ENCODE results near the gene ZBTB44.

Gene ZBTB44

DNA sequence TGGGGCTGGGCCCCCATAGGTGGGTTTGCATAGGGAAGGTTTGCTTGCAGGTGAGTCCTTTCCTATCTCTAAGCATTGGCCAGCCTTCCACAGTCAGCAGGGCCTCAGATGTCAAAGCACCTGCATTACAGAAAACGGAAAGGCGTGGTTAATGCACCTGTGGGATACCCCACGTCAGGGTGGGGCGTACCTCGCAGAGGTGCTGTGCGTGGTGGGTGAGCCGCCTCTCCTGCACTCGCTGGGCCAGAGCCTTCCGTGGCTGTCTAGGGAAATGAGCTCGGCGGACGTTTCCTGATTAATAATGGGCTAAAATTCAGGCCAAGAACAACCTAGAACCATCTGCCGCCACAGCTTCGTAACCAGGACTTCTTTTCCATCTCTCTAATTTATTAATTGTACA is 122.8 kb downstream of the ZBTB44 start:
- Histone ChIP-seq H3K36me3 (ENCODE audit: control insufficient read depth in 1 of 2, insufficient read depth in 2 of 2, low read length in 2 of 2) (no peaks in the 10 kb centered on the region), H3K4me1 (ENCODE audit: control insufficient read depth in 1 of 2, insufficient read depth in 2 of 2, low read length in 2 of 2) (no peaks in the 10 kb centered on the region), H3K27ac (ENCODE audit: low read length) (no peak overlapping the region), H3K27me3 (ENCODE audit: low read depth, low read length) (no peaks in the 10 kb centered on the region), H3K4me3 (ENCODE audit: low read depth in 1 of 2, low read length in 2 of 2) (no peak overlapping the region), H3K9me3 (ENCODE audit: control insufficient read depth in 1 of 2, low read length in 2 of 2) (no peaks in the 10 kb centered on the region)

DNA sequence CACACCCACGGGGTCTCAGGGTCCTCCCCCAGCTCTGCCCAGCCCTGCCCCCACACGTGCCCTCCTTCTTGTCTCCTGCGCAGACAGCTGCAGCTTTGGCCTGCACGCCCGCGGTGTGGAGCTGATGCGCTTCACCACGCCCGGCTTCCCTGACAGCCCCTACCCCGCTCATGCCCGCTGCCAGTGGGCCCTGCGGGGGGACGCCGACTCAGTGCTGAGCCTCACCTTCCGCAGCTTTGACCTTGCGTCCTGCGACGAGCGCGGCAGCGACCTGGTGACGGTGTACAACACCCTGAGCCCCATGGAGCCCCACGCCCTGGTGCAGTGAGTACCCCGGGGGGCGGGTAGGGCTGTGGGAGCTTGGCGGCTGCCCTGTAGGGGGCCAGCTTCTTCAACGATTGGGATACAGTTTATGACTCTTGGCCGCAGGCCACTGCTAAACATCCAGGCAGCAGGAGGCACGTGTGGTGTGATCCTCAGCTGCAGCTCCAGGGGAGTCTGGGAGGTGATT is 124.3 kb downstream of the ZBTB44 start:
- no peaks in the 10 kb centered on the region for H3K4me1 ChIP-seq (ENCODE audit: control insufficient read depth in 1 of 2, insufficient read depth in 2 of 2, low read length in 2 of 2)
- H3K9me3 ChIP-seq (ENCODE audit: control insufficient read depth in 1 of 2, low read length in 2 of 2), result no peaks in the 10 kb centered on the region
- H3K4me3 ChIP-seq (ENCODE audit: low read depth in 1 of 2, low read length in 2 of 2), result no peak overlapping the region
- peak overlapping the region; percentile 74 for H3K27ac ChIP-seq (ENCODE audit: low read length)
- H3K36me3 ChIP-seq (ENCODE audit: control insufficient read depth in 1 of 2, insufficient read depth in 2 of 2, low read length in 2 of 2), result no peaks in the 10 kb centered on the region
- H3K27me3 ChIP-seq (ENCODE audit: low read depth, low read length), result no peaks in the 10 kb centered on the region

DNA sequence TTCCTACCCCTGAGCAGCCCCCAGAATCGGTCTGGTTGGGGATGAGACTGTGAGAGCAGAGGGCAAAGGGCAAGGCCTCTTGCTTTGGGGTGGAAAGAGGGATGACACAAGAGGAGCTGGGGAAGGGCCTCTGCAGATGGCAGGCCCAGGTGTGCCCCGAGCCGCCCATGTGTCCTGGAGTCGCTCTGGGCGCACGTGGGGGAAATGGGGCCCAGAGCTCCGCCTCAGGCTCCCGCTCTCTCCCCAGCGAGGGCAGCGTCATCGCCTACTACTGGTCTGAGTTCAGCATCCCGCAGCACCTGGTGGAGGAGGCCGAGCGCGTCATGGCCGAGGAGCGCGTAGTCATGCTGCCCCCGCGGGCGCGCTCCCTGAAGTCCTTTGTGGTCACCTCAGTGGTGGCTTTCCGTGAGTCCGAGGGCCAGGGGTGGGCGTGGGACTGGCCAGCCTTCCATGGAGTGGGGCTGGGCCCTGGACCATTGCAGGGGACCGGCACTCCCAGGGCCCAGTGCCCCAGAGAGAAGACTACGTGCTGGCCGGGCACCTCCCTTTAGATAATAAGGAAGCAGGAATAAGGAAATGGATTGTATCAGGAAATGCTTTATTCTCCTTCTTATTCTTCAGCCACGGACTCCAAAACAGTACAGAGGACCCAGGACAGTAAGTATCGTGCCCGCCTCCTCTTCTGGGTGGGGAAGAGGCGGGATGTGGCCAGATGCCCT is 125.1 kb downstream of the ZBTB44 start:
- Histone ChIP-seq H3K36me3 (ENCODE audit: control insufficient read depth in 1 of 2, insufficient read depth in 2 of 2, low read length in 2 of 2) (no peaks in the 10 kb centered on the region), H3K4me3 (ENCODE audit: low read depth in 1 of 2, low read length in 2 of 2) (no peak overlapping the region), H3K27me3 (ENCODE audit: low read depth, low read length) (no peaks in the 10 kb centered on the region), H3K9me3 (ENCODE audit: control insufficient read depth in 1 of 2, low read length in 2 of 2) (no peaks in the 10 kb centered on the region), H3K4me1 (ENCODE audit: control insufficient read depth in 1 of 2, insufficient read depth in 2 of 2, low read length in 2 of 2) (no peaks in the 10 kb centered on the region), H3K27ac (ENCODE audit: low read length) (peak overlapping the region; percentile 74)

- Histone ChIP-seq H3K4me1 (ENCODE audit: control insufficient read depth in 1 of 2, insufficient read depth in 2 of 2, low read length in 2 of 2) (no peaks in the 10 kb centered on the region), H3K4me3 (ENCODE audit: low read depth in 1 of 2, low read length in 2 of 2) (no peak overlapping the region), H3K9me3 (ENCODE audit: control insufficient read depth in 1 of 2, low read length in 2 of 2) (no peaks in the 10 kb centered on the region), H3K36me3 (ENCODE audit: control insufficient read depth in 1 of 2, insufficient read depth in 2 of 2, low read length in 2 of 2) (no peaks in the 10 kb centered on the region), H3K27ac (ENCODE audit: low read length) (no peak overlapping the region), H3K27me3 (ENCODE audit: low read depth, low read length) (no peaks in the 10 kb centered on the region)
Observed at GRCh38 chr11:130188585-130189347, 126.0 kb downstream of the ZBTB44 start.

DNA sequence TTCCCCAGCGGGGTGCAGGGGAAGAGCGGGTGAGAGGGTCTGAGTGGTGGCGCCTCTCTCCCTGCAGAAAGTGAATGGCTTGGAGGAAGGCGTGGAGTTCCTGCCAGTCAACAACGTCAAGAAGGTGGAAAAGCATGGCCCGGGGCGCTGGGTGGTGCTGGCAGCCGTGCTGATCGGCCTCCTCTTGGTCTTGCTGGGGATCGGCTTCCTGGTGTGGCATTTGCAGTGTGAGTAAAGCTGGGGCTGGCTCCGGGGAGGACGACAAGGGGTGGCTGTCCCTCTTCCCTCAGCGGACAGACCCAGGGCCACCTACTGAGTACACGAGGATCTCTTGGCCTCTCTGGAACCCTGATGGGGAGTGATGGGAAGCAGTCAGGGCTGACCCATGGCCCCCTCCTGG is 126.7 kb downstream of the ZBTB44 start:
- H3K27me3 ChIP-seq (ENCODE audit: low read depth, low read length), result no peaks in the 10 kb centered on the region
- H3K4me1 ChIP-seq (ENCODE audit: control insufficient read depth in 1 of 2, insufficient read depth in 2 of 2, low read length in 2 of 2), result no peaks in the 10 kb centered on the region
- no peaks in the 10 kb centered on the region for H3K9me3 ChIP-seq (ENCODE audit: control insufficient read depth in 1 of 2, low read length in 2 of 2)
- H3K4me3 ChIP-seq (ENCODE audit: low read depth in 1 of 2, low read length in 2 of 2), result no peak overlapping the region
- no peaks in the 10 kb centered on the region for H3K36me3 ChIP-seq (ENCODE audit: control insufficient read depth in 1 of 2, insufficient read depth in 2 of 2, low read length in 2 of 2)
- H3K27ac ChIP-seq (ENCODE audit: low read length), result no peak overlapping the region

DNA sequence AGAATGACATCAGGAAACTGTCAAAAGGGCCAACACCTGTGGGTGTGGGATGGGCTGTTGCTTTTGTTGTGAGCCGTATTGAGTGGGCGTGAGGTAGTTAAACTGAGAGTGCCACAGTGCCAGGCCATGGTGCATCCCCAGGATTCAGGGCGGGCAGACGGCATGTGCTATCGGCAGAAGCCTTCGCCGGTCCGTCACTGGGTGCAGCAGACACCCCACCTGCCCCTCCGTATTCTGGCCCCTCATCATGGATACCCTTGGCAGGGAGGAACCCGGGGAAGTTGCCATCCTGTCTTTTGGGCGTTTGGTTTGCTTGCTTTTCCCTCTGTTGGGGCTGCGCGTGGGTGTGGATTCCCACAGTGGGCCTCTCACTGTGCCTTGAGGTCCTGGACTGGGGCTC is 127.6 kb downstream of the ZBTB44 start:
- H3K9me3 ChIP-seq (ENCODE audit: control insufficient read depth in 1 of 2, low read length in 2 of 2), result no peaks in the 10 kb centered on the region
- H3K27ac ChIP-seq (ENCODE audit: low read length), result no peak overlapping the region
- H3K27me3 ChIP-seq (ENCODE audit: low read depth, low read length), result no peaks in the 10 kb centered on the region
- no peaks in the 10 kb centered on the region for H3K36me3 ChIP-seq (ENCODE audit: control insufficient read depth in 1 of 2, insufficient read depth in 2 of 2, low read length in 2 of 2)
- no peaks in the 10 kb centered on the region for H3K4me1 ChIP-seq (ENCODE audit: control insufficient read depth in 1 of 2, insufficient read depth in 2 of 2, low read length in 2 of 2)
- no peak overlapping the region for H3K4me3 ChIP-seq (ENCODE audit: low read depth in 1 of 2, low read length in 2 of 2)

- Histone ChIP-seq H3K9me3 (ENCODE audit: control insufficient read depth in 1 of 2, low read length in 2 of 2) (no peaks in the 10 kb centered on the region), H3K4me1 (ENCODE audit: control insufficient read depth in 1 of 2, insufficient read depth in 2 of 2, low read length in 2 of 2) (peaks cover 4 to 14% of the 10 kb centered on the region in 2 donors), H3K4me3 (ENCODE audit: low read depth in 1 of 2, low read length in 2 of 2) (no peak overlapping the region), H3K36me3 (ENCODE audit: control insufficient read depth in 1 of 2, insufficient read depth in 2 of 2, low read length in 2 of 2) (no peaks in the 10 kb centered on the region), H3K27me3 (ENCODE audit: low read depth, low read length) (no peaks in the 10 kb centered on the region), H3K27ac (ENCODE audit: low read length) (no peak overlapping the region)
Observed at GRCh38 chr11:130183878-130184610, 130.7 kb downstream of the ZBTB44 start.

- peaks cover 4 to 17% of the 10 kb centered on the region in 2 donors for H3K4me1 ChIP-seq (ENCODE audit: control insufficient read depth in 1 of 2, insufficient read depth in 2 of 2, low read length in 2 of 2)
- peak overlapping the region; percentile 73 for H3K27ac ChIP-seq (ENCODE audit: low read length)
Observed at GRCh38 chr11:130181295-130182272, 133.1 kb downstream of the ZBTB44 start.

GRCh38 chr11:130180896-130181294 is 133.8 kb downstream of the ZBTB44 start:
- H3K4me3 ChIP-seq (ENCODE audit: low read depth in 1 of 2, low read length in 2 of 2), result peak overlapping the region in 1 of 2 donors; percentile 31
- H3K36me3 ChIP-seq (ENCODE audit: control insufficient read depth in 1 of 2, insufficient read depth in 2 of 2, low read length in 2 of 2), result no peaks in the 10 kb centered on the region
- no peaks in the 10 kb centered on the region for H3K27me3 ChIP-seq (ENCODE audit: low read depth, low read length)
- H3K27ac ChIP-seq (ENCODE audit: low read length), result peak overlapping the region; percentile 73
- no peaks in the 10 kb centered on the region for H3K9me3 ChIP-seq (ENCODE audit: control insufficient read depth in 1 of 2, low read length in 2 of 2)
- peaks cover 4 to 17% of the 10 kb centered on the region in 2 donors for H3K4me1 ChIP-seq (ENCODE audit: control insufficient read depth in 1 of 2, insufficient read depth in 2 of 2, low read length in 2 of 2)

More at GRCh38 chr11:130181295-130182272, 133.1 kb downstream of the ZBTB44 start:
- no peaks in the 10 kb centered on the region for H3K27me3 ChIP-seq (ENCODE audit: low read depth, low read length)
- H3K9me3 ChIP-seq (ENCODE audit: control insufficient read depth in 1 of 2, low read length in 2 of 2), result no peaks in the 10 kb centered on the region
- no peaks in the 10 kb centered on the region for H3K36me3 ChIP-seq (ENCODE audit: control insufficient read depth in 1 of 2, insufficient read depth in 2 of 2, low read length in 2 of 2)
- H3K4me3 ChIP-seq (ENCODE audit: low read depth in 1 of 2, low read length in 2 of 2), result peak overlapping the region in 1 of 2 donors; percentile 31

DNA sequence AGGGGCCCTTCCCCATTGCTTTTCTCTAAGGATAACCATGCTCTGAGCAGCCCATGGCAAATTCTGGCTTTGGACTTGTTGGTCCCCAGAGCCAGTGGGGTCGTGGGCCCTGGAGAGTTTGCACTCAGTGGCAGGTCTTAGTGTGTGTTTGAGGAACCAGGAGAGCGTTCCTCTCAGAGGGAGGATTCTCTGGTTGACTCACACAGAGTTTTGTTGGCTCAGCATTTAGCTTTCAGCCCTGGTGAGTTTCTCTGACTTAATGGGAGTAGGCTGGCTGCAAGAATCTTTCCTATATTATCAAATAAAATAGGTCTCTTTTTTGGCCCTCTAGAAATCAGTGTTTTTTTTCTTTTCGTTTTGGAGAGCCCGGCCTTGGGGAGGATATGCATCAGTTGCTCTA is 134.2 kb downstream of the ZBTB44 start:
- peak overlapping the region; percentile 73 for H3K27ac ChIP-seq (ENCODE audit: low read length)
- no peaks in the 10 kb centered on the region for H3K9me3 ChIP-seq (ENCODE audit: control insufficient read depth in 1 of 2, low read length in 2 of 2)
- no peak overlapping the region for H3K4me3 ChIP-seq (ENCODE audit: low read depth in 1 of 2, low read length in 2 of 2)
- peaks cover 4 to 17% of the 10 kb centered on the region in 2 donors for H3K4me1 ChIP-seq (ENCODE audit: control insufficient read depth in 1 of 2, insufficient read depth in 2 of 2, low read length in 2 of 2)
- no peaks in the 10 kb centered on the region for H3K27me3 ChIP-seq (ENCODE audit: low read depth, low read length)
- H3K36me3 ChIP-seq (ENCODE audit: control insufficient read depth in 1 of 2, insufficient read depth in 2 of 2, low read length in 2 of 2), result no peaks in the 10 kb centered on the region
